Ecto neural progenitor cell (in vitro differentiated cells): ENCODE measurements around the gene MAD1L1.
"Not testable (repeated sequence)": the region's sequence is repeated elsewhere in the genome, so short reads cannot be mapped to it uniquely, and the experiment has no call there.

Source experiments
- DNase-seq: peaks from one replicate; pipeline ENCODE4 v3.0.0-alpha.2; 2018; ENCODE audit warnings: low spot score

Gene MAD1L1

DNA sequence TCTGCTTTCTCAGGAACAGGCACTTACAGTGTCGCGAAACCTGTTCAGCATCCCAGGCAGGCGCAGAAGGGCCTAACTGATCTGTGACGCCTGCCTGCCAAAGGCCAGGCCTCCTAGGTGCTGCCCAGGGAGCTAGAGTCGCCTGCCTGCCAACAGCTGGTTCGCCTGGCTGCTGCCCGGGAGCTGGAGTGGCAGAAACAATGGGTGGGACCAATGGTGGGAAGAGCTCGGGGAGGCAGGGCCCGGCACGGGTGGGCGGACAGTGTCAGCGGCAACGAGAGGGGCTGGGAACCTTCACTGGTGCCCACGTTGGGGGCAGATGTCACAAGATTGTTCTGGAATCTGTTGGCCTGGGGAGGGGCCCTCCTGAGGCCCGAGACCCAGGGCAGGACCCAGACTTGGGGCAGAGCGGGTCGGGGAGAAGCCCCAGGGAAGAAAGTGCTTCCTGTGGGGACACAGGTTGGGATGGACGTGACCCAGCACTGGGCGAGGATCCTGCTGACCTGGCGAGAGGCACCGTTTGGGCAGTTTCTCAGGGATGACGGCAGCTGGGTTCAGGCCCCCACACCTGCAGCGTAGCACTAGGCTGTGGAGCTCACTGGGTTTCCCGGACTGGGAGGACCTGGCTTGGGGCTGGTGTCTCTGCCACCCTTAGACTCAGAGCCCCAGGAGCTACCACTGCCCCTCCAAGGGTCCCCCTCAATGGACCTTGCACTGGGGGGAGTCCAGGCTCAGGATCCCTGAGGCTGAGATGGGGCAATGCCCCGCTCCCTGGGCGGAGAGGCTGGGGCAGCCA, 380.8 kb downstream of the MAD1L1 start:
- no peak for DNase-seq

GRCh38 chr7:1850976-1851571, 381.7 kb downstream of the MAD1L1 start:
- DNase-seq, result no peak

GRCh38 chr7:1850111-1850975, 382.4 kb downstream of the MAD1L1 start:
- no peak for DNase-seq

DNA sequence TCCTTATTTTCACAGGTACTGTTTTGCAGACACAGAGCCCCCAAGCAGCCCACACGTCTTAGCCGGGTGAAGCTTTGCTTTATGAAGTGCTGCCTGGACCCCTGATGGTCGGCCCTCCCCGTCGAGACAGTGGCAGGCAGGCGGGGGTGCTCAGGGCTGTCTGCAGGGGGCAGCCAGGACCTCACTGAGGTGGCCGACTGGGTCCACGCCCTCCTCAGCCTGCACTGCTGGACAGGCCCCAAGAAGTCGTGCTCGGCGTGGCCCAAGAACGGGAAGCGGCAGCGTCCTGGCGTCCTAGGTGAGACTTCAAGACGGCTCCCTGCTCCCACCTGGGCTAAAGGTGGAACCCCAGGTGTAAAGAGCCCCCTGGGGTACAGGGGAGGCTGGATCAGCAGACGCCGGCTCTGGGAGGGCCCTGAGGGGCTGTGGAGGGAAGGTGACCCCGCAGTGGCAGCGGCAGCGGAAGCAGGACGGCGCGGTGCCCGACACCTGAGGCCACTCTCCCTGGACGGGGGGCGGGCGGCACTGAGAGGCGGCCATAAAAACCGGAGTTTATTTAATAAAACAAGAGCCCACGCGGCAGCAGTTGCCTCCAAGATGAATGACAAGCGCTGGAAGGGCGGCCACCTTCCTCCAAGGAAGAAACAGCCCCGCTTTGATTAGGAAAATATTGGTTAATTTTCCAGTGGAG, 383.2 kb downstream of the MAD1L1 start:
- no peak for DNase-seq

DNA sequence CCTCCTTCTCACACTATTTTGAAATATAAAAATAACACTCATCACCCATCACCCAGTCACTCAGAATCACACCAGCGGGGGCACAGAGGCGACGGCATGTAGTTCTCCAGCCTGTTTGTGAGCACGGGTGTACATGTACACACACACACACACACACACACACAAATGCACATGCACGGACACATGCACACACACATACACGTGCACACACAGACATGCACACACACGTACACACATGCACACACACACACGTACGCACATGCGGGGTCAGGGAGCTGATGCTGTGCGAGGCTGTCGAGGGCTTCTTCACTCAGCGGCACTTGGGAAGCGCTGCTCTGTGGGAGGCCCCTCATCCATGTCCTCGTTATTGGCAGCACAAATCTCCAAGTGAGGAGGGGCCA, 383.8 kb downstream of the MAD1L1 start:
- DNase-seq, result no peak

- DNase-seq, result no peak
These were observed 384.6 kb downstream of the MAD1L1 start for GRCh38 chr7:1848013-1848640.

DNA sequence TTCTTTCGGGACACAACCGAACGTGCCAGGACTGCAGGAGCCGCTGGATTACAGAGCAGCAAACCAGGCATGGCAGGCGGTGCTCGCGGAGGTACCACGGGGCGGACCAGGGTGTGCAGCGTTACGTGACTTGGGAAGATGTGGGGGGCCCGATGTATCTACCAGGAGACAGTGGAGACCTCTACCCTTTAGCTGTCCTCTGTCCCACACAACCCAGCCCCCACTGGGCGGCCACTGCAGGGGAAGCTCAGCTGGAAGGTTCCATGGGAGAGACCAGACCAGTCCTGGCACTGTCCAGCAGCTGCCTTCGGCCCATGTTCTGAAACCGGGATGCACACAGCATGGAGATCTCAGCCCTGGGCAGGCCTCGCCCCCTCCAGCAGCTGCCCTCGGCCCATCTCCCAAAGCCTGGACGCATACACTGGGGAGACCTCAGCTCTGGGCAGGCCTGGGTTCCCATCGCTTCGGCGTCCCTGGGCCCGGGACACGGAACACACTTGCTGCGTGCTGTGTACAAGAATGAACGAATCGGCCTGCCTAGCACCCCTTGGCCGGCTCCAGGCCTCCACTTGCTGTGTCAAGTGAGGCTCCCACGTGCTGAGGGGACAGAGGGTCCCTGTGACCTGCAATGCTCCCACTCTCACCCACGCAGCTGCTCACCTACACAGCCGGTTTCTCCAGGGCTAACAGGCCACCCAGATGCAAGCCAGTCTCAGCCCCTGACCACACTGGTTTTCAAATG, 385.3 kb downstream of the MAD1L1 start:
- no peak for DNase-seq

DNA sequence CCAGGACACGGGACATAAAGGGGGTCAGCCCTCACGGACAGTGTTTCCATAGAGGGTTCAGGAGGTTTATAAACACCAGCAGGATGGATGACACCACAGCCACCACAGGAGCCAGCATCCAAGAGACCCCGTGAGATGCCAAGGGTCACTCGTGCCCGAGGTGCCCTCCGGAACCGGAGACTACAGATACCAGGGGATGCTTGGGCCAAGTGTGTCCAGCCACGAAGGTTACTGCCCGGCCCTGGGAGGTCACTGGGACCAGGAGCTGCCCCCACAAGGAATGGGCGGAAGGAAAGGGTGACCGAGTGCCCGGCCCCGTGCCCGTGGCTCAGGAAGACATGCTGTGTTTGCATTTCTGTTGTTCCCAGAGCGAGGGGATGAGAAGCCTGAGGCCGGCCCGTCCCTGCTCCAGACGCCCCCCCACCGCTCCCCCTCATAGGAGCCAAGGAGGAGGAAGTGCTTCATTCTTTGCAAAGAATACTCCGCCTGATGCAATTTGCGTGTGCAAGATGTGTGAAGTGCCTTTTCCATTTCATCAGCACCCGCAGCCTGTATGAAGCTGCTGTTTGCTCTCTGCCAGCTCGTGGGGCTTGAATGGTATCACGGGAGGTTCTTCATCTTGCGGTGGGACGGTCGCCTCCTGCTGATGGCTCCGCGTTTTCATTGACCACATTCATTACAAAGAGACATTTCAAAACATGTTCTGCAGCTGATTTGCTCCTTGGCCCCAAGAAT, 386.2 kb downstream of the MAD1L1 start:
- DNase-seq, result no peak

DNA sequence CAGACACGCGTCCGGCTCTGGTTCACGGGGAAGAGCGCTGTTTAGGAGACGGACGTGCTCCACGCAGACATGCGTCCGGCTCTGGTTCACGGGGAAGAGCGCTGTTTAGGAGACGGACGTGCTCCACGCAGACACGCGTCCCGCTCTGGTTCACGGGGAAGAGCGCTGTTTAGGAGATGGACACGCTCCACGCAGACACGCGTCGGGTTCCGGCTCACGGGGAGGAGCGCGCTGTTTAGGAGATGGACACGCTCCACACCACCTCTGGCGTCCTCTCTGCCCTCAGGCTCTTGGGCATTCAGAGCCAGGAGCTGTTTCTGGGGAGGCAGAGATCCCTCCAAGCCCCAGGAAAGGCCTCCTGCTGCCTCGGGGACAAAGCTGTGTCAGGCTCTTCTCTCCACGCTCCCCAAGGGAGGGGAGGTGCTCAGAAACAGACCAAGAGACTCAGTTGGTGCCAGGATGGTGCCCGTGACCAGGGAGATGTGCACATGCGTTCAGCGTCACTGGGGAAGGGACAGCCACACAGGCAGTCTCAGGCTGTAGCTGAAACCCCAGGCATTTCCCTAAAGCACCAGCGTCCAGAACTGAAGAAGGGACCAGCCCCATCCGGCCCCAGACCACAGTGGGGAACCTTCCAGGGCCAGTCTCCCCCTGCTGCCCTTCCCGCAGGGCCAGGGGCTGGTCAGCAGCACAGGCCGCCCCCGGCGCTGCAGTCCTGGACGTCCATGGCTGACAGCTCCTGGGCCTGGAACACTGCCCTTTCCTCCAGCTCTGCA, 387.0 kb downstream of the MAD1L1 start:
- DNase-seq, result no peak

DNA sequence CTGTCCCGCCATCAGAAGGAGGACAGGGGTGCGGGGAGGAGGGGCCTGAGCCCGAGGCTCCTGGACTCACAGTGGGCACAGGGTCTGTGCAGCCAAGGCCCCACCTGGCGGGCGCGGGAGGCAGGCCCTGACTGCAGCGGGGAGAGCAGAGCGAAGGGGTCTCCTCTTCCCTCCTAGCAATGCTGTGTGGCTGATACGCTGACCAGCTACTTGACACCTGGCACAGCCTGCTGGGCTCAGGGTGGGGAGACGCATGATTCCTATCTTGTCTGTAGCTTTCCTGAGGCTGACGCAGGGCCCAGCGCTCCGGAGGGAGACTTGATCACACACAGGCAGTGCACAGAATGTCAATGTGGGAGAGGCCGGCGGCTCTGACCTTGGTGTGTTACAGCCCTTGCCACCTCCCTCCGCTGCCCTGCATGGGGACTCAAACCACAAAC, 387.8 kb downstream of the MAD1L1 start:
- no peak for DNase-seq

DNA sequence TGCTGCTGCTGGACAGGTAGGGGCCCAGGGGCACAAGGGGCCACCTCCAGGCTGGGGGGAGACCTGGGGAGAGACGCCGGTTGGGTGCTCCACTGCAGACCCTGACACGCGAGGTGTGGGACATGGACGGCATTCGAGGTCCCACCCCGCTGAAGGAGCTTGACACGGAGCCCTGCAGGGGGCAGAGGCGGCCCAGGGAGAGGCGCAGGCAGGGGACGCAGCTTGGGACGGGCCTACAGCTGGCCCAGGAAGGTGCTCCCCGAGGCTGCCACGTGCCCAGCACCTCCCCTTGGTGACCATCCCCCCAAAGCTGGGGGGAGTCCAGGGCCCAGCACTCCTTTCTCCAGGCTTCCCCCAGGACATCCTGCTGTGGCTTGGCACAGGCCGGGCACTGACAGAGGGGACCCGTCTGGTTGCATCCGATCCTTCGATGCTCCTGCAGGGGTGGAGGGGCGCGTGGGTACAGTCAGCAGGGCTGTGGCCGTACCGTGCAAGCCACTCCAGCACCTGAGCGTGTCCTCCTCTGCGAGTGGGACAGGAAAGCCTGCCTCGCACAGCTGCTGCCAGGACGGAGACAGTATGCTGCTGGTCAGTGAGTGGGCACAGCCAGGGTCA, 388.3 kb downstream of the MAD1L1 start:
- DNase-seq, result no peak

- no peak for DNase-seq
These were observed 388.8 kb downstream of the MAD1L1 start for GRCh38 chr7:1843921-1844335.

DNA sequence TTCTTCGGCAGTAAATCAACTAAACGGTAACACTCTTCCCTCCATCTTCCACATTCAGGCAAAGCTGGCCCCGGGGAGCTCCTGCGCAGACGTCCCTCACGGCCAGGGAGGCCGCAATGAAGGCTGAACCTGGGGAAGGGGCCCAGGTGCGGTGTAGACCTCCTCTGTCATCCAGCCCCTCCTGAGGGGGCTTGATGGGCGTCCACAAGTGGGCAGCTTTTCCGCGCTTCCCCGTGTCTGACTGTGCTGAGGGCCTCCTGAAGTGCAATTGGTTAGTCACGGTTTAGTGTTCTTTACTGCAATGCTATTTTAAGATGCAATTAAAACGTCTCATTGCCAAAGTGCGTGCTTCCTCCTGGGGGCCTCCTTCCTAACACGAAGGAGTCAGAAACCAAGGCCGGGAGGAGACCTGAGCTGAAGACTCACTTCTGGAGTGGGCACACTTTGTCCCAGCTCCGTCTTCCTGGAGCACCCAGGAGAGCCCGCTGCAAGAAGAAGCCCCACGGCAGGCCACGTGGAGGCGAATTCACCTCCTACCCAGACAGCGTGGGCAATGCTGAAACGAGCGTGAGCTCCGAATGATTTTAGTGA, 389.4 kb downstream of the MAD1L1 start:
- no peak for DNase-seq

- DNase-seq, result no peak
These were observed 390.2 kb downstream of the MAD1L1 start for GRCh38 chr7:1842321-1843221.

DNA sequence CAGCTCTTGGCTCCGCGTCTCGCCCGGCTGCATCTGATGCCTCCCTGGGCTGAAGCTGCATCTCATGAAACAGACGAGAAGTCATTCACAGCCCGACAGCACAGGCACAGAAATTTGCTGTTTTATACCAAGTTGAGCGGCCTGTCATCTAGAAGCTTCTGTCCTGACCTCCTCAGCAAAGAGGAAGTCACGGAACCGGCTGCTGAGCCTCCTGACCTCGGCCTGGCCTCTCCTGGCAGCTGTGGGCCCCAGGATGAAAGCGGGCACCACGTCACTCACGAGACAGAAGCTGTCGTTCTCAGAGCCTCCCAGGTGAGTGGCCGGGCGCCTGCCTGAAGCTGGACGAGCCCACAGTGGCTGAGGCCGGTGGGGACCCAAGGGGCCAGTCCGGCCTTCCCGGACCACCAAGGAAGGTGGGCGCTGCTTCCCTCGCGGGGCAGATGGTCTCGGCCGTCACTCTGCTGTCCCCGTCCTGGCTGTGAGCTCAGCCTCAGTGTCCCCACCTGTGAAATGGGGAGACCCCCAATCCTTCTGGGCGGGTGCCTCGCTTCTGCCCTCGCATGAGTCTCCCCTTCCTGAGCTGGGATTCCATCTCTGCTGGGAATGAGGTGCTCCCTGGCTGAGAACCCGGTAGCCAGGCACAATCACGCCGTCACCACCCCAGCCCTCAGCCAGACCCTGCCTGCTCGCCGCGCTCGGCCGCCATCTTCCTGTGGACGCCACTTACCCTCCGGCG, 391.3 kb downstream of the MAD1L1 start:
- not testable (repeated sequence) for DNase-seq

GRCh38 chr7:1840744-1841143, 392.0 kb downstream of the MAD1L1 start:
- DNase-seq, result not testable (repeated sequence)

- no peak for DNase-seq
These were observed 393.0 kb downstream of the MAD1L1 start for GRCh38 chr7:1839701-1840100.
